ENCODE measurements around the gene CCDC18.

- TF ChIP-seq CTCF (IDR thresholded peaks at IDR 0.05) (no peak), POLR2A (IDR thresholded peaks at IDR 0.05) (no peak)
Measured at GRCh38 chr1:93140106-93140505, 40.4 kb upstream of the CCDC18 start.
